Colon (tissue), 2 donors: ENCODE results near the gene FHIP2A.
"Not testable (repeated sequence)": the region's sequence is repeated elsewhere in the genome, so short reads cannot be mapped to it uniquely, and the experiment has no call there.

Experiments used
- FAIRE-seq: peaks from 2 replicates; lab custom pipeline; 2012; peaks lifted over from hg19 to GRCh38; lab: Jason Lieb, UNC
- donor health status: control.
- donor health status: control.

Gene FHIP2A

GRCh38 chr10:114821293-114821914, at the start of gene FHIP2A:
TSS of gene FHIP2A (plus strand) at chr10:114821780. CDS start at chr10:114822079, 299 bp downstream.
- FAIRE-seq: no peak

- peak; percentile 31 for FAIRE-seq
Measured at GRCh38 chr10:114772496-114773196, 48.9 kb upstream of the FHIP2A start.

- no peak for FAIRE-seq
Measured at GRCh38 chr10:114773197-114773532, 48.4 kb upstream of the FHIP2A start.

- not testable (repeated sequence) for FAIRE-seq
Measured at GRCh38 chr10:114775082-114775481, 46.5 kb upstream of the FHIP2A start.

GRCh38 chr10:114777415-114777814, 44.2 kb upstream of the FHIP2A start:
- FAIRE-seq: no peak

- FAIRE-seq: no peak
Measured at GRCh38 chr10:114779803-114780576, 41.6 kb upstream of the FHIP2A start.

- FAIRE-seq: no peak
Measured at GRCh38 chr10:114780577-114781184, 40.9 kb upstream of the FHIP2A start.

GRCh38 chr10:114782666-114783065, 38.9 kb upstream of the FHIP2A start:
- FAIRE-seq: no peak

GRCh38 chr10:114783686-114784085, 37.9 kb upstream of the FHIP2A start:
- FAIRE-seq: no peak

GRCh38 chr10:114786492-114786891, 35.1 kb upstream of the FHIP2A start:
- FAIRE-seq: peak; percentile 75

GRCh38 chr10:114787131-114787530, 34.4 kb upstream of the FHIP2A start:
- FAIRE-seq: not testable (repeated sequence)

GRCh38 chr10:114791768-114792167, 29.8 kb upstream of the FHIP2A start:
- no peak for FAIRE-seq

GRCh38 chr10:114795039-114795438, 26.5 kb upstream of the FHIP2A start:
- FAIRE-seq: no peak

GRCh38 chr10:114800361-114800760, 21.2 kb upstream of the FHIP2A start:
- no peak for FAIRE-seq

GRCh38 chr10:114801411-114801813, 20.2 kb upstream of the FHIP2A start:
- no peak for FAIRE-seq

GRCh38 chr10:114802177-114802576, 19.4 kb upstream of the FHIP2A start:
- FAIRE-seq: no peak

GRCh38 chr10:114806562-114807391, 14.8 kb upstream of the FHIP2A start:
- no peak for FAIRE-seq

- no peak for FAIRE-seq
Measured at GRCh38 chr10:114808982-114809381, 12.6 kb upstream of the FHIP2A start.

GRCh38 chr10:114810926-114811325, 10.7 kb upstream of the FHIP2A start:
- FAIRE-seq: no peak

- no peak for FAIRE-seq
Measured at GRCh38 chr10:114811862-114812261, 9.7 kb upstream of the FHIP2A start.

GRCh38 chr10:114815791-114816190, 5.8 kb upstream of the FHIP2A start:
- FAIRE-seq: no peak

- no peak for FAIRE-seq
Measured at GRCh38 chr10:114816308-114816707, 5.3 kb upstream of the FHIP2A start.
